Kidney epithelial cell (primary cell): ENCODE data around the gene PSMB7. TPM values are rescaled to one million over a fixed set of nuclear protein-coding genes. Genes with fewer than 3 reads are reported as not detected.

ENCODE experiments used
- DNase-seq: peaks from one replicate; pipeline ENCODE4 v3.0.0-alpha.2; 2010; ENCODE audit warnings: low read depth
- H3K27me3 ChIP-seq: 2 replicates; pipeline ENCODE4 v1.6.0; 2011; ENCODE audit warnings: low read length; ENCODE audit not compliant: control insufficient read depth, insufficient read depth
- H3K36me3 ChIP-seq: 2 replicates; pipeline ENCODE4 v1.5.1; 2011; ENCODE audit warnings: low read length; ENCODE audit not compliant: control insufficient read depth, insufficient read depth
- H3K4me3 ChIP-seq: 2 replicates; pipeline ENCODE4 v1.5.1; 2011; ENCODE audit warnings: low read depth, mild to moderate bottlenecking, control low read depth, low read length
- CTCF ChIP-seq: IDR thresholded peaks from 2 replicates; pipeline ENCODE4 v1.5.1; 2011; ENCODE audit warnings: mild to moderate bottlenecking, moderate library complexity, low read length, control low read depth, inconsistent platforms; ENCODE audit not compliant: insufficient read depth, poor library complexity, severe bottlenecking
- total RNA-seq: library from RNA; depleted of rRNA; stranded (reverse); fragments of >200 nt; gene quantifications from 2 replicates; pipeline ENCODE4 v1.2.3, GENCODE V29; 2015

PSMB7 gene
- total RNA-seq, 1 donor from 2014 or later: 419 TPM

DNA sequence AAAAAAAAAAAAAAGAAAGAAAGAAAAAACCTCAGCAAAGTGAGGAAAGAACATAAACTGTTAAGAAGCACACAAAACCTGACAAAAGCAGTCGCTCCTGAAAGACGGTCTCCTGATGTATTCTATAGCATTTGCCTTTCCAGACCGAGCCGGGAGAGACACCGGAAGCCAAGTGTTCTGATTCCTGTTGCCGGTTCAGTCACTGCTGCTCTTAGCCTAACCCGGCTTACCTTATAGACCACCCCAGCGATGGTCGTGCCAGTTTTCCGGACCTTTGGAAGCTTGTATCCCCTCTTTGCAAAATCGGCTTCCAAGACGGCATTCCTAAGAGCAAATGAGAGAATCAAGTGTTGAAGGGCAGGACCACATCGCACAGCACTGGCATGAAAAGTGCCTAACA, 630 bp downstream of the PSMB7 start:
- Histone ChIP-seq H3K4me3 (peak overlapping the region; percentile 80), H3K27me3 (no peaks in the 10 kb centered on the region), H3K36me3 (peaks cover 2% of the 10 kb centered on the region)
- TF ChIP-seq CTCF: no peak
- no peak for DNase-seq

GRCh38 chr9:124412228-124412575, 3.0 kb downstream of the PSMB7 start:
- no peak overlapping the region for H3K4me3 ChIP-seq
- TF ChIP-seq CTCF: no peak
- H3K36me3 ChIP-seq: peaks cover 4% of the 10 kb centered on the region
- DNase-seq: no peak
- H3K27me3 ChIP-seq: no peaks in the 10 kb centered on the region

- Histone ChIP-seq H3K27me3 (no peaks in the 10 kb centered on the region), H3K4me3 (no peak overlapping the region), H3K36me3 (peaks cover 4% of the 10 kb centered on the region)
- TF ChIP-seq CTCF: no peak
- peak; percentile 16 for DNase-seq
Observed at GRCh38 chr9:124411514-124412227, 3.6 kb downstream of the PSMB7 start.

DNA sequence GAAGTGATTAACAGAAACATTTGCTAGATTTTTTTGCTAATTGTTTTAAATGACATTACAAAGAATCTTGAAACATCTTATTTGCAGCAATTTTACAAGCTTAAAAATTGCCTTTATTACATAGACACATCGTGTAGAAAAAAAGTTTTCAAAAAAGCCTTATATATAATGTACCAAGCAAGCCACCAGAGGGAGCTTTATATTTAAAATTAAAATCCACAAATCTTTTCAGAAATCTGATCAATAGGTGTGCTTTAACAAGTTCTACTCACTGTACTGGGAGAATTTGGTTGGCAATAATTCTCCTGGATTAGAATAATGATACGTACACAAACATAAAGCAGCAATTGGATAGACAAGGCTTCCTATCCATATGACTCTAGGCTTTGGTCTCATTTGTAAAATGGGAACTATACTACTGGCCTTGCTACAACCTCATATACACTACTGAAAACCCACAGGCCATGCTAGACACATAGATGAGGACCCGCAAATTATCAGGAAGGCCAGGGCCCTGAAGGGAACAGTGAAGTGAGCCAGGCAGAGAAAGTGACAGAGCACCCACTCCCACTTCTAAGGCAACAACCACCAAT, 4.8 kb downstream of the PSMB7 start:
- Histone ChIP-seq H3K36me3 (peaks cover 4% of the 10 kb centered on the region), H3K27me3 (no peaks in the 10 kb centered on the region), H3K4me3 (no peak overlapping the region)
- TF ChIP-seq CTCF: peak; percentile 28
- DNase-seq: no peak

GRCh38 chr9:124409410-124409809, 5.8 kb downstream of the PSMB7 start:
- TF ChIP-seq CTCF: no peak
- Histone ChIP-seq H3K4me3 (no peak overlapping the region), H3K27me3 (no peaks in the 10 kb centered on the region), H3K36me3 (peaks cover 4% of the 10 kb centered on the region)
- no peak for DNase-seq

- H3K36me3 ChIP-seq: peaks cover 2% of the 10 kb centered on the region
- TF ChIP-seq CTCF: no peak
- H3K4me3 ChIP-seq: no peak overlapping the region
- no peaks in the 10 kb centered on the region for H3K27me3 ChIP-seq
- no peak for DNase-seq
Observed at GRCh38 chr9:124403246-124403645, 12.0 kb downstream of the PSMB7 start.
